GM12878 (cell line): ENCODE measurements around the gene ETV6. TPM values are rescaled to one million over a fixed set of nuclear protein-coding genes. Genes with fewer than 3 reads are reported as not detected.

Experiments
- ATAC-seq: fragments of 200-7000 bp; cut with Tn5 transposase; 3 replicates; pipeline ENCODE4 v1.9.1; 2020; ENCODE audit warnings: mild to moderate bottlenecking, moderate library complexity
- BruUV-seq: library from RNA; stranded (reverse); fragments of 400-500 nt; replicated peaks from 2 replicates; lab custom pipeline; 2021; lab: Mats Ljungman, UMichigan
- CTCF ChIA-PET: fragments of 300-600 bp; sonication (Branson Sonifier 250); formaldehyde crosslinking; extraction: SDS; loops from one replicate; lab custom pipeline; 2021; ENCODE audit warnings: inconsistent platforms; lab: Yijun Ruan, JAX
- POLR2A ChIA-PET: fragments of 350-600 bp; formaldehyde crosslinking; extraction: SDS; loops from one replicate; lab custom pipeline; 2021; ENCODE audit warnings: inconsistent platforms; lab: Charles Lee
- RAD21 ChIA-PET: fragments of 300-600 bp; sonication (Branson Sonifier 250); formaldehyde crosslinking; loops from one replicate; lab custom pipeline; 2023; ENCODE audit warnings: antibody characterized with exemption; ENCODE audit not compliant: unreplicated experiment; lab: Charles Lee
- SMC1A ChIA-PET: fragments of 300-600 bp; sonication (Branson Sonifier 250); formaldehyde crosslinking; loops from one replicate; lab custom pipeline; 2023; ENCODE audit not compliant: unreplicated experiment, uncharacterized antibody; lab: Charles Lee
- DNase-seq: peaks from one replicate; pipeline ENCODE4 v3.0.0-alpha.2; 2011; ENCODE audit warnings: low read depth, low spot score
- FAIRE-seq: peaks from 3 replicates; lab custom pipeline; 2011; peaks lifted over from hg19 to GRCh38; lab: Jason Lieb, UNC
- H2AFZ ChIP-seq: 2 replicates; pipeline ENCODE4 v1.6.0; 2011; ENCODE audit warnings: low read depth, low read length, control low read depth; ENCODE audit not compliant: control insufficient read depth
- H3K27ac ChIP-seq: 2 replicates; pipeline ENCODE4 v1.5.1; 2011; ENCODE audit warnings: control low read depth; ENCODE audit not compliant: control insufficient read depth, insufficient read depth
- H3K27me3 ChIP-seq, 2 experiments: replicated peaks in 1 of 2; 2 replicates each; pipeline versions ENCODE4 v1.6.0 to v1.6.1; 2011; ENCODE audit warnings: low read length in 1 of 2; ENCODE audit not compliant: control insufficient read depth in 2 of 2, insufficient read depth in 2 of 2
- H3K36me3 ChIP-seq, 2 experiments: 2 replicates each; pipeline ENCODE4 v1.5.1; 2011; ENCODE audit warnings: low read length in 1 of 2; ENCODE audit not compliant: control insufficient read depth in 2 of 2, insufficient read depth in 2 of 2
- H3K4me1 ChIP-seq: 2 replicates; pipeline ENCODE4 v1.6.1; 2011; ENCODE audit warnings: mild to moderate bottlenecking, low read length, moderate library complexity, mixed read lengths; ENCODE audit not compliant: control insufficient read depth, insufficient read depth
- H3K4me2 ChIP-seq: 2 replicates; pipeline ENCODE4 v1.6.0; 2011; ENCODE audit warnings: control low read depth; ENCODE audit not compliant: control insufficient read depth, insufficient read depth
- H3K4me3 ChIP-seq: fragments of 200-600 bp; sonication (generic); 2 replicates; pipeline ENCODE4 v1.5.1; 2016
- H3K79me2 ChIP-seq: 2 replicates; pipeline ENCODE4 v1.6.0; 2011; ENCODE audit warnings: low read length; ENCODE audit not compliant: control insufficient read depth, insufficient read depth
- H3K9ac ChIP-seq: 2 replicates; pipeline ENCODE4 v1.8.0; 2011; ENCODE audit warnings: low read length, control low read depth, mixed read lengths; ENCODE audit not compliant: control insufficient read depth, insufficient read depth
- H3K9me3 ChIP-seq: replicated peaks from 3 replicates; pipeline ENCODE4 v1.5.1; 2011; ENCODE audit warnings: mild to moderate bottlenecking, low read length; ENCODE audit not compliant: control insufficient read depth, insufficient read depth
- H4K20me1 ChIP-seq: 2 replicates; pipeline ENCODE4 v1.6.0; 2011; ENCODE audit not compliant: control insufficient read depth, insufficient read depth
- ASH2L ChIP-seq: fragments of 300-600, 200-600 bp; sonication (generic); IDR thresholded peaks from 2 replicates; pipeline ENCODE4 v1.6.1; 2017; ENCODE audit warnings: low read depth, mild to moderate bottlenecking, borderline replicate concordance
- ATF3 ChIP-seq: IDR thresholded peaks from 2 replicates; pipeline ENCODE4 v1.6.1; 2011; ENCODE audit warnings: low read depth, mild to moderate bottlenecking, low read length, moderate library complexity, borderline replicate concordance; ENCODE audit errors: extremely low read depth
- BCL11A ChIP-seq: IDR thresholded peaks from 2 replicates; pipeline ENCODE4 v1.6.1; 2011; ENCODE audit warnings: low read depth, low read length
- BHLHE40 ChIP-seq, 2 experiments: fragments of 450-650 bp in 1 of 2; IDR thresholded peaks; 2 replicates each; pipeline ENCODE4 v1.6.1; 2011 to 2017; ENCODE audit warnings: low read depth in 2 of 2, borderline replicate concordance in 1 of 2, improper control_type of control experiment in 1 of 2, low read length in 1 of 2, mild to moderate bottlenecking in 1 of 2
- CBX5 ChIP-seq: sonication (generic); IDR thresholded peaks from 2 replicates; pipeline ENCODE4 v1.6.1; 2016; ENCODE audit warnings: low read depth, moderate library complexity, mild to moderate bottlenecking, inconsistent platforms
- CHD1 ChIP-seq: IDR thresholded peaks from 2 replicates; pipeline ENCODE4 v1.6.1; 2012; ENCODE audit warnings: low read depth, low read length, improper control_type of control experiment
- CHD2 ChIP-seq: IDR thresholded peaks from 2 replicates; pipeline ENCODE4 v1.6.1; 2011; ENCODE audit warnings: low read depth, low read length, improper control_type of control experiment, borderline replicate concordance
- FOXM1 ChIP-seq: IDR thresholded peaks from 2 replicates; pipeline ENCODE4 v1.6.1; 2012; ENCODE audit warnings: low read depth, mild to moderate bottlenecking, inconsistent platforms, low read length, moderate library complexity
- HCFC1 ChIP-seq: fragments of 150-350 bp; IDR thresholded peaks from 2 replicates; pipeline ENCODE4 v1.6.1; 2014; ENCODE audit warnings: low read length
- IRF5 ChIP-seq: fragments of 450-650 bp; IDR thresholded peaks from 2 replicates; pipeline ENCODE4 v1.6.1; 2017; ENCODE audit warnings: borderline replicate concordance
- JUND ChIP-seq: IDR thresholded peaks from 2 replicates; pipeline ENCODE4 v1.6.1; 2012; ENCODE audit warnings: low read depth, mild to moderate bottlenecking, low read length, improper control_type of control experiment, moderate library complexity
- KDM1A ChIP-seq: fragments of 200-600 bp; sonication (generic); IDR thresholded peaks from 2 replicates; pipeline ENCODE4 v1.6.1; 2016; ENCODE audit warnings: borderline replicate concordance
- KLF5 ChIP-seq: fragments of 450-650 bp; IDR thresholded peaks from 2 replicates; pipeline ENCODE4 v1.6.1; 2014; ENCODE audit warnings: mild to moderate bottlenecking; ENCODE audit not compliant: partially characterized antibody
- MEF2B ChIP-seq: fragments of 450-650 bp; IDR thresholded peaks from 2 replicates; pipeline ENCODE4 v1.6.1; 2018; ENCODE audit warnings: mild to moderate bottlenecking, moderate library complexity; ENCODE audit not compliant: partially characterized antibody, poor library complexity, severe bottlenecking
- MTA3 ChIP-seq: IDR thresholded peaks from 2 replicates; pipeline ENCODE4 v1.6.1; 2012; ENCODE audit warnings: low read length, inconsistent platforms, borderline replicate concordance
- RFX5 ChIP-seq: IDR thresholded peaks from 2 replicates; pipeline ENCODE4 v1.6.1; 2011; ENCODE audit warnings: low read depth, low read length, improper control_type of control experiment
- SMAD1 ChIP-seq: fragments of 450-650 bp; IDR thresholded peaks from 2 replicates; pipeline ENCODE4 v1.6.1; 2018; ENCODE audit warnings: mild to moderate bottlenecking, low read depth; ENCODE audit not compliant: partially characterized antibody
- SMAD5 ChIP-seq: IDR thresholded peaks from 2 replicates; pipeline ENCODE4 v1.6.1; 2016; ENCODE audit warnings: antibody characterized with exemption, low read depth
- ZBTB4 ChIP-seq: fragments of 450-650 bp; formaldehyde crosslinking; IDR thresholded peaks from 2 replicates; pipeline ENCODE4 v1.4.0; 2022; ENCODE audit warnings: mild to moderate bottlenecking, moderate library complexity
- ZNF622 ChIP-seq: fragments of 450-650 bp; IDR thresholded peaks from 2 replicates; pipeline ENCODE4 v1.6.1; 2017; ENCODE audit warnings: mild to moderate bottlenecking, inconsistent platforms
- WGBS: methylation state at CpG from one replicate; pipeline ENCODE4 v1.1.6; 2016; ENCODE audit warnings: low lambda C conversion rate; ENCODE audit not compliant: insufficient replicate concordance, insufficient coverage; ENCODE audit errors: missing lambda C conversion rate; 5-methylcytosine and 5-hydroxymethylcytosine counted together
- in situ Hi-C: fragments of 300-500 bp; cut with MboI; formaldehyde crosslinking; loops from 9 replicates; pipeline ENCODE4 v1.14.3; 2018; ENCODE audit warnings: mixed read lengths
- intact Hi-C: fragments of 100-400 bp; cut with micrococcal nuclease; formaldehyde crosslinking; loops from one replicate; pipeline ENCODE4 v1.14.2; 2022; ENCODE audit not compliant: unreplicated experiment
- polyA plus RNA-seq, 11 experiments: library from polyadenylated mRNA; depleted of rRNA in 4 of 11; unstranded in 6 of 11; stranded (reverse) in 5 of 11; fragments of >200 nt; fragmentation: Nextera tagmentation in 4 of 11; fragmentation: Illumina TruSeq in 1 of 11; extraction: Ambion mirVana in 4 of 11; extraction: Trizol in 1 of 11; gene quantifications; 1 replicate in 1 of 11; 2 replicates in 10 of 11; pipeline versions ENCODE4 v1.2.1 to v1.2.3, GENCODE V29; 2011 to 2016; ENCODE audit warnings: inconsistent platforms in 2 of 11, missing spikeins in 2 of 11, low read depth in 1 of 11
- total RNA-seq, 4 experiments: library from RNA; depleted of rRNA in 3 of 4; stranded (reverse); fragments of >200 nt in 3 of 4; fragmentation: Illumina TruSeq in 1 of 4; extraction: Trizol in 1 of 4; gene quantifications; 2 replicates each; pipeline versions ENCODE4 v1.2.1 to v1.2.3, GENCODE V29; 2013 to 2021

Gene ETV6
- total and polyA plus RNA-seq, 10 of the 15 experiments (the other 5 are each of a cell fraction or from before 2014, with no cell fraction given), result 6.6 to 74.8 (median 24.6) TPM

GRCh38 chr12:11709513-11709912, 60.0 kb downstream of the ETV6 start:
- Histone ChIP-seq H3K9ac (no peak overlapping the region), H2AFZ (no peak overlapping the region), H3K27ac (no peak overlapping the region), H3K9me3 (no peaks in the 10 kb centered on the region), H3K36me3 (peaks cover 3 to 35% of the 10 kb centered on the region in 2 experiments; a peak in 3 of 4 replicates), H3K27me3 (no peaks in the 10 kb centered on the region), H3K4me2 (no peak overlapping the region), H3K79me2 (peaks cover 94% of the 10 kb centered on the region), H4K20me1 (peaks cover 4% of the 10 kb centered on the region; the same call in 1 of the 2 replicates), H3K4me1 (no peaks in the 10 kb centered on the region; the same call in 1 of the 2 replicates), H3K4me3 (no peak overlapping the region)
- SMC1A ChIA-PET, result interaction anchor here (1.0 to 1.5 kb wide), 3 partner anchors 9 to 78 kb away, joined by 3 read pairs; no protein-coding TSS in a partner anchor
- no TSS peak for BruUV-seq
- ATAC-seq (no peak), FAIRE-seq (no peak), DNase-seq (no peak)
- no peak for TF ChIP-seq ATF3
- TF ChIP-seq ASH2L, result no peak
- TF ChIP-seq CHD1, result no peak
- TF ChIP-seq FOXM1, result no peak
- TF ChIP-seq BHLHE40 (IDR thresholded peaks at IDR 0.05; ENCODE audit: borderline replicate concordance in 1 of 2, low read depth in 2 of 2, low read length in 1 of 2), result no peak
- no peak for TF ChIP-seq RFX5
- no peak for TF ChIP-seq MTA3
- TF ChIP-seq IRF5, result no peak
- TF ChIP-seq BCL11A, result no peak
- no peak for TF ChIP-seq ZBTB4 (CRISPR knock-in tag)
- no peak for TF ChIP-seq HCFC1
- TF ChIP-seq ZNF622, result no peak
- TF ChIP-seq CBX5, result no peak
- no peak for TF ChIP-seq SMAD1
- TF ChIP-seq KLF5, result no peak
- TF ChIP-seq JUND, result no peak
- no peak for TF ChIP-seq KDM1A
- TF ChIP-seq MEF2B, result no peak
- no peak for TF ChIP-seq SMAD5
- no peak for TF ChIP-seq CHD2
- in situ Hi-C loops (no loop called here), intact Hi-C loops (no loop called here)
- POLR2A ChIA-PET, result no interaction called here
- 83% methylated on average over 4 of the region's 4 CpGs for WGBS
- CTCF ChIA-PET, result interaction anchor here (0.9 kb wide), 1 partner anchor 11 kb away, joined by 3 read pairs; no protein-coding TSS in a partner anchor
- RAD21 ChIA-PET, result no interaction called here
